Measurements from ENCODE around the gene TTI1.

DNA sequence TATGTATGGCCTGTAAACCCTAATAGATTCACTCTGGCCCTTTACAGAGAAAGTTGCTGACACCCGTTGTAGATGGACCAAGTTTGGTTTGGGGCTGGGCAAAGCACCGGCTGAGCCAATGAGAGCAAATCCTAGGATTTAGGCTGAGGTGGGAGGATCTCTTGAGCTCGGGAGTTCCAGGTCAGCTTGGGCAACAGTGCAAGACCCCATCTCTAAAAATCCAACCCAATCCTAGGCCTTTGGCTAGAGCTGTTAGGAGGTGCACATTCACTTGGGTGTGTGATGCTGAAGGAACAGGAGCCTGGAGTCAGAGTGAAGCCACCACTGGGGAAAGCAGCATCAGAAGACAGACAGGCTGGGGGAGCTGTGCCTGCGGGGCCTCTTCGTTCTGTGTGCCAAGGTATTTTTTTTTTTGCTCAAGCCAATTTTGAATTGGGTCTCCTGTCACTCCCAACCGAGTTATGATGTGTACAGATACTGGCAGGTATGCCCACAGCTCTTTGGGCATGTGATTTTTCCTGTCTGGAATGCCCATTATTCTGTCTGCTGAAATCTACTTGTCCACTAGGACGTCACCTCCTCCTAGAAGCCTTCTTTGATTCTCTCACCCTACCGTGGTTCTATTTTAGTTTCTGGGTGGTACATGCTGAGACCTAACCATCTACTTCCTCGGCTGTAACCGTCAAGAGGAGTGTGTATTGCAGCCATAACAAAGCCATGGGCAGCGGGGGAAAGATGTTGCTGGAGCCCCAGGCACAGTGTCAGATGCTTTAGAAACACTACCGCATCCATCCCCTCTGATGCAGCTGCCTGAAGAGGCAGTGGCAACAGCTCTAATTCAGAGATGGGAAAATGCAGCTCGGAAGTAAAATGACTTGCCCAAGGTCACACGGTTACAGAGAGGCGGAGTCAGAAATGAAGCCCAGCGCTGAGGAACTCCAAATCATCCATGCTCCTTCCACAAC lies 54.0 kb downstream of the TTI1 start:
- TF ChIP-seq, protein P1, sequence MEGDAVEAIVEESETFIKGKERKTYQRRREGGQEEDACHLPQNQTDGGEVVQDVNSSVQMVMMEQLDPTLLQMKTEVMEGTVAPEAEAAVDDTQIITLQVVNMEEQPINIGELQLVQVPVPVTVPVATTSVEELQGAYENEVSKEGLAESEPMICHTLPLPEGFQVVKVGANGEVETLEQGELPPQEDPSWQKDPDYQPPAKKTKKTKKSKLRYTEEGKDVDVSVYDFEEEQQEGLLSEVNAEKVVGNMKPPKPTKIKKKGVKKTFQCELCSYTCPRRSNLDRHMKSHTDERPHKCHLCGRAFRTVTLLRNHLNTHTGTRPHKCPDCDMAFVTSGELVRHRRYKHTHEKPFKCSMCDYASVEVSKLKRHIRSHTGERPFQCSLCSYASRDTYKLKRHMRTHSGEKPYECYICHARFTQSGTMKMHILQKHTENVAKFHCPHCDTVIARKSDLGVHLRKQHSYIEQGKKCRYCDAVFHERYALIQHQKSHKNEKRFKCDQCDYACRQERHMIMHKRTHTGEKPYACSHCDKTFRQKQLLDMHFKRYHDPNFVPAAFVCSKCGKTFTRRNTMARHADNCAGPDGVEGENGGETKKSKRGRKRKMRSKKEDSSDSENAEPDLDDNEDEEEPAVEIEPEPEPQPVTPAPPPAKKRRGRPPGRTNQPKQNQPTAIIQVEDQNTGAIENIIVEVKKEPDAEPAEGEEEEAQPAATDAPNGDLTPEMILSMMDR (IDR thresholded peaks at IDR 0.05; ENCODE audit: poor library complexity, severe bottlenecking) = no peak
- TF ChIP-seq EZH2 (IDR thresholded peaks at IDR 0.05; ENCODE audit: borderline replicate concordance, insufficient read depth, low read length, poor library complexity, severe bottlenecking) (no peak), RAD21 (conservative IDR thresholded peaks at IDR 0.05) (no peak), TAF1 (IDR thresholded peaks at IDR 0.05; ENCODE audit: low read depth) (no peak), SMC3 (conservative IDR thresholded peaks at IDR 0.05; ENCODE audit: poor library complexity) (no peak)
- TF ChIP-seq, protein P2, sequence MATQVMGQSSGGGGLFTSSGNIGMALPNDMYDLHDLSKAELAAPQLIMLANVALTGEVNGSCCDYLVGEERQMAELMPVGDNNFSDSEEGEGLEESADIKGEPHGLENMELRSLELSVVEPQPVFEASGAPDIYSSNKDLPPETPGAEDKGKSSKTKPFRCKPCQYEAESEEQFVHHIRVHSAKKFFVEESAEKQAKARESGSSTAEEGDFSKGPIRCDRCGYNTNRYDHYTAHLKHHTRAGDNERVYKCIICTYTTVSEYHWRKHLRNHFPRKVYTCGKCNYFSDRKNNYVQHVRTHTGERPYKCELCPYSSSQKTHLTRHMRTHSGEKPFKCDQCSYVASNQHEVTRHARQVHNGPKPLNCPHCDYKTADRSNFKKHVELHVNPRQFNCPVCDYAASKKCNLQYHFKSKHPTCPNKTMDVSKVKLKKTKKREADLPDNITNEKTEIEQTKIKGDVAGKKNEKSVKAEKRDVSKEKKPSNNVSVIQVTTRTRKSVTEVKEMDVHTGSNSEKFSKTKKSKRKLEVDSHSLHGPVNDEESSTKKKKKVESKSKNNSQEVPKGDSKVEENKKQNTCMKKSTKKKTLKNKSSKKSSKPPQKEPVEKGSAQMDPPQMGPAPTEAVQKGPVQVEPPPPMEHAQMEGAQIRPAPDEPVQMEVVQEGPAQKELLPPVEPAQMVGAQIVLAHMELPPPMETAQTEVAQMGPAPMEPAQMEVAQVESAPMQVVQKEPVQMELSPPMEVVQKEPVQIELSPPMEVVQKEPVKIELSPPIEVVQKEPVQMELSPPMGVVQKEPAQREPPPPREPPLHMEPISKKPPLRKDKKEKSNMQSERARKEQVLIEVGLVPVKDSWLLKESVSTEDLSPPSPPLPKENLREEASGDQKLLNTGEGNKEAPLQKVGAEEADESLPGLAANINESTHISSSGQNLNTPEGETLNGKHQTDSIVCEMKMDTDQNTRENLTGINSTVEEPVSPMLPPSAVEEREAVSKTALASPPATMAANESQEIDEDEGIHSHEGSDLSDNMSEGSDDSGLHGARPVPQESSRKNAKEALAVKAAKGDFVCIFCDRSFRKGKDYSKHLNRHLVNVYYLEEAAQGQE (IDR thresholded peaks at IDR 0.05; ENCODE audit: borderline replicate concordance) = no peak

Measured in neural cell (in vitro differentiated cells).